ENCODE results near the gene XPA.
"Not testable (repeated sequence)": the region's sequence is repeated elsewhere in the genome, so short reads cannot be mapped to it uniquely, and the experiment has no call there.

Gene XPA

GRCh38 chr9:97696803-97697601 lies at the start of gene XPA:
TSS of gene XPA (minus strand) at chr9:97697340. CDS start at chr9:97697292, 48 bp downstream.
- H3K27ac ChIP-seq: peak within 1 kb of the TSS; percentile 82
- H3K79me2 ChIP-seq: peaks cover 10% of the 10 kb centered on the region
- H3K9me3 ChIP-seq (ENCODE audit: control insufficient read depth, low read length): no peaks in the 10 kb centered on the region
- no peak for TF ChIP-seq CTCF (IDR thresholded peaks at IDR 0.05)
- H3K4me2 ChIP-seq (ENCODE audit: low read length): peak within 1 kb of the TSS; percentile 84
- peak within 1 kb of the TSS; percentile 78 for H3K4me3 ChIP-seq (ENCODE audit: low read depth, low read length)
- no peaks in the 10 kb centered on the region for H3K36me3 ChIP-seq (ENCODE audit: control insufficient read depth, insufficient read depth, low read length)
- peak within 1 kb of the TSS; percentile 47 for H3K9ac ChIP-seq
- no peaks in the 10 kb centered on the region for H3K27me3 ChIP-seq (ENCODE audit: control insufficient read depth, insufficient read depth, low read length)
- H3K4me1 ChIP-seq: peaks cover 3% of the 10 kb centered on the region
- H2AFZ ChIP-seq: peak within 1 kb of the TSS; percentile 76

- no peak overlapping the region for H3K27ac ChIP-seq
- H3K4me2 ChIP-seq (ENCODE audit: low read length): no peak overlapping the region
- no peak overlapping the region for H2AFZ ChIP-seq
- H3K79me2 ChIP-seq: no peaks in the 10 kb centered on the region
- H3K4me3 ChIP-seq (ENCODE audit: low read depth, low read length): no peak overlapping the region
- H3K9me3 ChIP-seq (ENCODE audit: control insufficient read depth, low read length): no peaks in the 10 kb centered on the region
- no peak overlapping the region for H3K9ac ChIP-seq
- H3K36me3 ChIP-seq (ENCODE audit: control insufficient read depth, insufficient read depth, low read length): no peaks in the 10 kb centered on the region
- TF ChIP-seq CTCF (IDR thresholded peaks at IDR 0.05): no peak
- no peaks in the 10 kb centered on the region for H3K27me3 ChIP-seq (ENCODE audit: control insufficient read depth, insufficient read depth, low read length)
- H3K4me1 ChIP-seq: no peaks in the 10 kb centered on the region
Observed at GRCh38 chr9:97744710-97745708, 47.9 kb upstream of the XPA start.

- not testable (repeated sequence) for H3K36me3 ChIP-seq (ENCODE audit: control insufficient read depth, insufficient read depth, low read length); H3K27me3 ChIP-seq (ENCODE audit: control insufficient read depth, insufficient read depth, low read length); H3K79me2 ChIP-seq; H3K4me3 ChIP-seq (ENCODE audit: low read depth, low read length); H3K27ac ChIP-seq; H2AFZ ChIP-seq; H3K9me3 ChIP-seq (ENCODE audit: control insufficient read depth, low read length); H3K9ac ChIP-seq; H3K4me2 ChIP-seq (ENCODE audit: low read length); H3K4me1 ChIP-seq
Observed at GRCh38 chr9:97744025-97744424, 46.9 kb upstream of the XPA start.

- no peak overlapping the region for H3K4me3 ChIP-seq (ENCODE audit: low read depth, low read length)
- TF ChIP-seq CTCF (IDR thresholded peaks at IDR 0.05): no peak
- H3K9me3 ChIP-seq (ENCODE audit: control insufficient read depth, low read length): no peaks in the 10 kb centered on the region
- H3K36me3 ChIP-seq (ENCODE audit: control insufficient read depth, insufficient read depth, low read length): no peaks in the 10 kb centered on the region
- H3K4me2 ChIP-seq (ENCODE audit: low read length): no peak overlapping the region
- no peaks in the 10 kb centered on the region for H3K79me2 ChIP-seq
- no peaks in the 10 kb centered on the region for H3K4me1 ChIP-seq
- no peak overlapping the region for H3K27ac ChIP-seq
- H3K27me3 ChIP-seq (ENCODE audit: control insufficient read depth, insufficient read depth, low read length): no peaks in the 10 kb centered on the region
- H2AFZ ChIP-seq: no peak overlapping the region
- no peak overlapping the region for H3K9ac ChIP-seq
Observed at GRCh38 chr9:97742545-97742944, 45.4 kb upstream of the XPA start.

GRCh38 chr9:97741947-97742346 lies 44.8 kb upstream of the XPA start:
- Histone ChIP-seq H3K4me1 (no peaks in the 10 kb centered on the region), H3K4me2 (ENCODE audit: low read length) (no peak overlapping the region), H2AFZ (no peak overlapping the region), H3K27me3 (ENCODE audit: control insufficient read depth, insufficient read depth, low read length) (no peaks in the 10 kb centered on the region), H3K4me3 (ENCODE audit: low read depth, low read length) (no peak overlapping the region), H3K36me3 (ENCODE audit: control insufficient read depth, insufficient read depth, low read length) (no peaks in the 10 kb centered on the region), H3K9me3 (ENCODE audit: control insufficient read depth, low read length) (no peaks in the 10 kb centered on the region), H3K79me2 (no peaks in the 10 kb centered on the region), H3K27ac (no peak overlapping the region), H3K9ac (no peak overlapping the region)
- no peak for TF ChIP-seq CTCF (IDR thresholded peaks at IDR 0.05)

All from parathyroid adenoma (tissue), 2 donors.